Natural killer cell treated with Interleukin-12 subunit alpha and Interleukin-12 subunit beta and Interleukin-15 and Interleukin-18, amount 100 ng/mL, for 72 hours (primary cell): ENCODE data around the gene TNFRSF1A. TPM values are rescaled to one million over a fixed set of nuclear protein-coding genes. Genes with fewer than 3 reads are reported as not detected.

Experiments
- ATAC-seq, 2 donors: fragments of 150-1000 bp; cut with Tn5 transposase in 1 of 2; sonication (Bioruptor Pico), chemical (Tn5 transposase) in 1 of 2; 2 replicates each; pipeline ENCODE4 v1.10.0; 2021
- DNase-seq: peaks from one replicate; pipeline ENCODE4 v3.0.0; 2022; ENCODE audit warnings: low spot score
- H3K27ac Mint-ChIP-seq, 2 donors: 1 replicate in 1 of 2; 2 replicates in 1 of 2; pipeline ENCODE4 v1.8.0; 2022; ENCODE audit warnings: mixed read lengths in 2 of 2, mild to moderate bottlenecking in 1 of 2, moderate library complexity in 1 of 2
- H3K27me3 Mint-ChIP-seq, 2 donors: 1 replicate in 1 of 2; 2 replicates in 1 of 2; pipeline ENCODE4 v1.8.0; 2022; ENCODE audit warnings: mixed read lengths in 2 of 2
- H3K36me3 Mint-ChIP-seq: one replicate; pipeline ENCODE4 v1.8.0; 2022; ENCODE audit warnings: mixed read lengths
- H3K4me1 Mint-ChIP-seq, 2 donors: 1 replicate in 1 of 2; 2 replicates in 1 of 2; pipeline ENCODE4 v1.8.0; 2022; ENCODE audit warnings: low read depth in 2 of 2, mixed read lengths in 2 of 2, mild to moderate bottlenecking in 1 of 2
- H3K4me3 Mint-ChIP-seq: one replicate; pipeline ENCODE4 v1.8.0; 2022; ENCODE audit warnings: mixed read lengths
- H3K9me3 Mint-ChIP-seq: 2 replicates; pipeline ENCODE4 v1.8.0; 2022; ENCODE audit warnings: mixed read lengths
- total RNA-seq, 2 donors: library from RNA; stranded (reverse); gene quantifications; one replicate each; pipeline ENCODE4 v1.2.3, GENCODE V29; 2022

Gene TNFRSF1A
- total RNA-seq, 2 donors from 2014 or later: 83.2 to 102 TPM

DNA sequence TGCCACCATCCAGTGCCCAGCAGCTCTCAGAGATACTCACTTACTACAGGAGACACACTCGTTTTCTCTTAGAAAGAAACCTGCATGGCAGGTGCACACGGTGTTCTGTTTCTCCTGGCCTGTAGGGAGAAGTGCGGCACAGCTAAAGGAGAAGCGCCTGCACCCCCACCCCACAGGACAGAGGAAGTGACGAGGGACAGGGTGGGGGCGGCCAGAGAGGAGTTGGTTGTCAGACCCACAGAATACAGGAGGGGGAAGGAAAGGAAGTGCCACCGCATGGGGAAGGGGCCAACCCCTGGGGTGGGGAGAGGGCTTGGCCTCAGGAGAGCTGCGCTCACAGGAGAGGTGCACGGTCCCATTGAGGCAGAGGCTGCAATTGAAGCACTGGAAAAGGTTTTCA, 8.8 kb downstream of the TNFRSF1A start:
- Mint-ChIP-seq H3K36me3 (peaks cover 18% of the 10 kb centered on the region), H3K4me3 (no peak overlapping the region), H3K9me3 (no peaks in the 10 kb centered on the region), H3K27ac (no peak overlapping the region), H3K27me3 (no peaks in the 10 kb centered on the region), H3K4me1 (peaks cover 50% of the 10 kb centered on the region in 2 donors)
- DNase-seq (no peak), ATAC-seq (no peak)

DNA sequence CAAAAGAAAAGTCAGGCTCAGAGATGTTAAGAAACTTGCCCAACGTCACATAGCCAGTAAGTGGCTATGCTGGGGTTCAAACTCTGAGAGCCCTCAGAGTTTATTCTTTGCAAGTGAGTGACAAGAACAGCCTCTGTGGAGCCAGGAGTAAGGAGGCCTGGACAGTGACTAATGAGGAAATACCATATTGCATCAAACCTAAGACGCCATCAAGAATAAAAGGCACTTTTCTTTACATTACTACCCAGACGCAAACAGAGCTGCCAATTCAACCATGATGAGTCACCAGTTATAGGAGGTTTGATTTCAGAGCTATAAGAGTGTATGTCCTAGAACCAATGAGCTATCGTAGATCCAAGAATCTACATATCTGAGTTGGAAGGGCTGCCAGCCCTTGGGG, 9.4 kb downstream of the TNFRSF1A start:
- Mint-ChIP-seq H3K27ac (no peak overlapping the region), H3K27me3 (no peaks in the 10 kb centered on the region), H3K4me1 (peaks cover 50% of the 10 kb centered on the region in 2 donors), H3K9me3 (no peaks in the 10 kb centered on the region), H3K4me3 (no peak overlapping the region), H3K36me3 (peaks cover 18% of the 10 kb centered on the region)
- DNase-seq: no peak
- peak; percentile 0 to 33 for ATAC-seq

DNA sequence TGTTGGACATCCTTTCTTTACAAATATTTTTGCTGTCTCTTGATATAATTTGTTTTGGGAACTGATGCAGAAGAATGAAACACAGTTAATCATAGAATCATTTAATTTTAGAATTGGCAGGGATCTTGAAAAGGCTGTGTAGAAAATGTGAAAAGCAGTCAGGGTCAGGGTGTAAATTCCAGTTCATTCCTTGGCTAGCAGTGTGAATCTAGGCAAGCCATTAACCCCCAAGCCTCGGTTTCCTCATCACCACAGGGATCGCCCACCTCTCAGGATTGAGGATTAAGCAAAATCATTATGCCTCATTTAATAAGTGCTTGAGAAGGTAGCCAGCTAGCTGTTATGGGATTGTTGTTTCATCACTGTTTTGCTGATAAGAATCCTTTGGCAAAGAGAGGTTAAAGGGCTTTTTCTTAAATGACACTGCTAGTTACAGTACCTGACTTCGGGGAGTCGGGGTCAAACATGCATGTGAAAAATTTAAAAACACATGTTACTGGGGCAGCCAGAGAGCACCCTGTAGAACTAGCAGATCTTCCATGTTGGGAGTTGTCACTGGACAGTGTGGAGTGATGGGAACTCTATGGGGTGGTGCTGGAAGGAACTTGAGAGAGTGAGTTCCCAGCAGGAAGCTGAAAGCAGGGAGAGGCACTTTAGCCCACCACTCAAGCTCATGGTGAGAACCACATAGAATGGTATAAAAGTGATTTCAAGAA, 10.7 kb downstream of the TNFRSF1A start:
- no peak for ATAC-seq
- no peak for DNase-seq
- H3K36me3 Mint-ChIP-seq: peaks cover 18% of the 10 kb centered on the region
- peak overlapping the region; percentile 5 for H3K4me3 Mint-ChIP-seq
- no peaks in the 10 kb centered on the region for H3K27me3 Mint-ChIP-seq
- peaks cover 51 to 52% of the 10 kb centered on the region in 2 donors for H3K4me1 Mint-ChIP-seq
- no peaks in the 10 kb centered on the region for H3K9me3 Mint-ChIP-seq
- no peak overlapping the region for H3K27ac Mint-ChIP-seq

DNA sequence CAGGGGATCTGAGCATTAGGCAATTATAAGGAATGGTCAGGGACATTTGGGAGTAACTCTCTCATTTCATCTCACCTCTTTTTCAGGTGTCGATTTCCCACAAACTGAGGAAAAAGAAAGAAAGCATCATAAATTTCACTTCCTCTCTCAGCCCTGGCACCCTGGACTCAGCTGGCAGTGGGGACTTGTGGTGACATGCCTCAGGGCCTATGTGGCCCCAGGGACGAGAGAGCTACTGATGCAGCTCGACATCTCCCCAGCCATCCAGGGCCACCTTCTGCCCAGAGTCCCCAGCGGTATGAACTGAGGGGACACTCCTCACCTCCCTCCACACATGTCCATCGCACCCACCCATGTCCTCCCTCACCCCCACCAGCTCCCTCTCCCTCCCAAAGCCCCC, 11.7 kb downstream of the TNFRSF1A start:
- H3K9me3 Mint-ChIP-seq: no peaks in the 10 kb centered on the region
- DNase-seq: no peak
- H3K4me3 Mint-ChIP-seq: no peak overlapping the region
- H3K36me3 Mint-ChIP-seq: peaks cover 18% of the 10 kb centered on the region
- H3K27ac Mint-ChIP-seq: no peak overlapping the region
- ATAC-seq: no peak
- H3K4me1 Mint-ChIP-seq: peaks cover 49 to 50% of the 10 kb centered on the region in 2 donors
- H3K27me3 Mint-ChIP-seq: no peaks in the 10 kb centered on the region

DNA sequence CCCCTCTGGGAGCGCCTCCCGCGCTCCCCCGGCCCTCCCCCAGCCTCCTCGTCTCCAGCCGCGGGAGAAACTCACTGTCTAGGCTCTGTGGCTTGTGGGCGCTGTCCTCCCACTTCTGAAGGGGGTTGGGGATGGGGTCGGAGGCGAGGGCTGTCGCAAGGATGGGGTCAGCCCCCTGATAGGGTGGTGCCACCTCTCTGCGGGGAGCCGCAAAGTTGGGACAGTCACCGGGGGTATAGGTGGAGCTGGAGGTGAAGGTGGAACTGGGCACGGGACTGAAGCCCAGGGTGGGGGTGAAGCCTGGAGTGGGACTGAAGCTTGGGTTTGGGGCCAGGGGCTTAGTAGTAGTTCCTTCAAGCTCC, 12.2 kb downstream of the TNFRSF1A start:
- Mint-ChIP-seq H3K27me3 (no peaks in the 10 kb centered on the region), H3K9me3 (no peaks in the 10 kb centered on the region), H3K36me3 (peaks cover 18% of the 10 kb centered on the region), H3K4me3 (no peak overlapping the region), H3K27ac (no peak overlapping the region), H3K4me1 (peaks cover 49 to 50% of the 10 kb centered on the region in 2 donors)
- ATAC-seq: no peak
- no peak for DNase-seq

DNA sequence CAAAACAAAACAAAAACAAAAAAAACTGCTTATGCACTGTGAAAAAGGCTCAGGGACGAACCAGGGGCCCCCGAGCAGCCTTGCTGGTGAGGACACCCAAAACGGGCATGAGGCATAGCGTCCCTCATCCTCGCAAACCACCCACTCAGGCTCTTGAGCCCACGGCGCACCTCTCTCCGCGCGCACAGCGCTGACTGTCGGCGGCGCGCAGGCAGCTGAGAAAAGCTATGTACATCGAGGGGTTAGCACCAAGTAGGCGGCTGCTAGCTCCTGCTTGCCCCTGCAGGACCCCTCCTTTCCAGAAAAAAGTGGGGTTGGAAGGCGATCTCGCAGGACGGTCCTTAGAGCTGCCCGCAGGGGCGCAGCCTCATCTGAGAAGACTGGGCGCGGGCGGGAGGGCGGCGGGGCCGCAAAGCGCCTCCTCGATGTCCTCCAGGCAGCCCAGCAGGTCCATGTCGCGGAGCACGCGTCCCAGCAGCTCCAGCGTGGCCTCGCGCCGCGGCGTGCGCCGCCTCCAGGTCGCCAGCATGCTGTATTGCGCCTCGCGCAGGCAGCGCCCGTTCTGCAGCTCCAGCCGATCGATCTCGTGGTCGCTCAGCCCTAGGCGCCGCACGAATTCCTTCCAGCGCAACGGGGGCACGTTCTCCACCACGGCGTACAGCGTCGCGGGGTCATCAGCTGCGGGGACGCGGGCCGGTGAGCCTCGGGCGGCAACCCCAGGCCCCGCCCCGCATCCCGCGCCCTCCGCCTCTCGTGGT, 12.8 kb downstream of the TNFRSF1A start:
- no peak for DNase-seq
- Mint-ChIP-seq H3K4me3 (no peak overlapping the region), H3K27ac (no peak overlapping the region), H3K9me3 (no peaks in the 10 kb centered on the region), H3K4me1 (peaks cover 50 to 51% of the 10 kb centered on the region in 2 donors), H3K36me3 (peaks cover 18% of the 10 kb centered on the region), H3K27me3 (no peaks in the 10 kb centered on the region)
- ATAC-seq: no peak

DNA sequence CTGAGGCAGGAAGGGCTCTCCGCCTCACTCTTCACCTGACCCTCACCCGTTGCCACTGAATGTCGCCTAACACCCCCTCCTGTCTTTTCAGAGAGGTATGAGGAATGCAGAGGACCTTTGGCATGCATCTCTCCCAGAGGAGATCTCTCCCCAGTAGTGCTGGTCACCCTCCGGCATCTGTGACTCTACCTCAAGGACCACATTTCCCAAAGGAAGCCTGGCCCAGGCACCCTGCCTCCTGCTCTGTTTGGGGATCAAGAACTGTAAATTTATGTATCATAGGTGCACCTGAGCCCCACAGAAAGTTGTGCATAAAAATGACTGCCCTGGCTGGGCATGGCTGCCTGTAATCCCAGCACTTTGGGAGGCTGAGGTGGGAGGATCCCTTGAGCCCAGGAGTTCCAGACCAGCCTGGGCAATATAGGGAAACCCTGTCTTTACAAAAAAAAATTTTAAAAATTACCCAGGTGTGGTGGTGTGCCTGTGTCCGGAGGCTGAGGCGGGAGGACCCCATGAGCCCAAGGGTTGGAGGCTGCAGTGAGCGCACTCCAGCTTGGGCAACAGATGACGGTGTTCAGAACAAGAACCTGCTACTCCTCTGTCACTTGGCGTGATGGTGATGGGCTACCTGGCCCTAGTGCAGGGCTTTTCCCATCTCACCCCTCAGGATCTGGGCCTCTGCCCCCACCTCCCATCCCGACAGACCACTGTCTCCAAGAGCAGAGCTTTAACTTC, 13.7 kb downstream of the TNFRSF1A start:
- H3K4me1 Mint-ChIP-seq: peaks cover 48 to 49% of the 10 kb centered on the region in 2 donors
- H3K4me3 Mint-ChIP-seq: no peak overlapping the region
- no peaks in the 10 kb centered on the region for H3K27me3 Mint-ChIP-seq
- no peaks in the 10 kb centered on the region for H3K9me3 Mint-ChIP-seq
- H3K27ac Mint-ChIP-seq: no peak overlapping the region
- ATAC-seq (no peak), DNase-seq (no peak)
- H3K36me3 Mint-ChIP-seq: peaks cover 18% of the 10 kb centered on the region

DNA sequence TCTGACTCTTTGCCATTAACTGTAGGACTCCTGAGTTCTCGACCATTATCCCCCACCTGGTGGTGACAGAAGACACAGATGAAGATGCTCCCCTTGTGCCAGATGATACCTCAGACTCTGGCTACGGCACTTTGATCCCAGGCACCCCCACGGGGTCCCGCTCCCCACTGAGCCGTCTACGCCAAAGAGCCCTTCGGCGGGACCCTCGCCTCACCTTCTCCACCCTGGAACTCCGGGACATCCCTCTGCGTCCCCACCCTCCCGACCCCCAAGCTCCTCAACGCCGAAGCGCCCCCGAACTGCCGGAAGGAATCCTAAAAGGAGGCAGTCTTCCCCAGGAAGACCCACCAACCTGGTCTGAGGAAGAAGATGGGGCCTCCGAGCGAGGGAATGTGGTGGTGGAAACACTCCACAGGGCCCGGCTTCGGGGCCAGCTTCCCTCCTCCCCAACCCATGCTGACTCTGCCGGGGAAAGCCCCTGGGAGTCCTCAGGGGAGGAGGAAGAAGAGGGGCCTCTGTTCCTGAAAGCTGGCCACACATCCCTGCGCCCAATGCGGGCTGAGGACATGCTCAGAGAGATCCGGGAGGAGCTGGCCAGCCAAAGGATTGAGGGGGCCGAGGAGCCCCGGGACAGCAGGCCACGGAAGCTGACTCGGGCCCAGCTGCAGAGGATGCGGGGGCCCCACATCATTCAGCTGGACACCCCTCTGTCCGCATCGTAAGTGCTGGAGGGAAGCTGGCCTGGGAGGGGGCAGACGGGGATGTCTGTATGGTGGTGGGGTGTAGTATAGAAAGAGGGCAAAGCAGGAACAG, 14.4 kb downstream of the TNFRSF1A start:
- H3K27ac Mint-ChIP-seq: no peak overlapping the region
- peaks cover 45 to 46% of the 10 kb centered on the region in 2 donors for H3K4me1 Mint-ChIP-seq
- DNase-seq: no peak
- H3K9me3 Mint-ChIP-seq: no peaks in the 10 kb centered on the region
- ATAC-seq: no peak
- H3K4me3 Mint-ChIP-seq: no peak overlapping the region
- H3K36me3 Mint-ChIP-seq: peaks cover 12% of the 10 kb centered on the region
- H3K27me3 Mint-ChIP-seq: no peaks in the 10 kb centered on the region

DNA sequence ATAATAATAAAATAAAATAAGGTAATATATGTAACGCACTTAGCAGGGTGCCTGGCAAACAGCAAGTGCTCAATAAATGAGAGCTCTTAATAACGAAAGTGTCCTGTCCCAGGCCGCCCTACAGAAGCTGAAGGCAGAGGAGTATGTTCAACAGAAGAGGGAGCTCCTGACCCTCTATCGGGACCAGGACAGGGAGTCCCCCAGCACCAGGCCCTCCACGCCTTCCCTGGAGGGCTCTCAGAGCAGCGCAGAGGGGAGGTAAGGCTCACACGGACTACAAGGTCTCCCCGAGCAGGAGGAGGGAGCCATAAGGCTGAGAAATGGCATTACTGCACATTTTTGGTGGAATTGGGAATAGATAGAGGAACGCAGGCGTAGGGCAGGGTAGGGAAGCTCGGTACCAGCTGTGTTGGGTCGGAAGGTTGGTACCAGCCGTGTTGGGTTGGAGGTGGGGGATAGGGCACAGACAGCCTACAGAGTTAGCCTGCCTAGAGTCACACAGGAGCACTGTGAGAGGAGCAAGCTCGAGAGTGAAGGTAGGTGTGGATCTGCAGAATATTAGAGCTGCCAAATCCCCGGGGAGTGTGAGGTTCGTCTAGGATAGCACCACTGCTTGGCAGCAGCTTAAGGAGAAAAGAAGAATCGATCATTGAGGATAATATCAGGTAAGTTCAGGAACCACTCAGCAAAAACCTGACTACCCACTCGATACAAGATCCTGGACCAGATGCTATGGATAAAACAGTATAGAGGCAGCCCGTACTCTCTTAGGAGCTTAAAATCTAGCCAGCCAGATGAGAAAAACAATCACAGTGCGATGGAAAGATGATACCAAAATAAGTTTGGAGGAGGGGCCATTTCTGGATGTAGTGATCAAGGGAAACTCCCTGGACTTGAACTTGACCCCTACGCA, 15.3 kb downstream of the TNFRSF1A start:
- DNase-seq (no peak), ATAC-seq (peak in 1 of 2 donors; percentile 47)
- peaks cover 43 to 46% of the 10 kb centered on the region in 2 donors for H3K4me1 Mint-ChIP-seq
- H3K27me3 Mint-ChIP-seq: no peaks in the 10 kb centered on the region
- peaks cover 8% of the 10 kb centered on the region for H3K36me3 Mint-ChIP-seq
- H3K27ac Mint-ChIP-seq: peak overlapping the region; percentile 71 to 91
- no peaks in the 10 kb centered on the region for H3K9me3 Mint-ChIP-seq
- H3K4me3 Mint-ChIP-seq: no peak overlapping the region

DNA sequence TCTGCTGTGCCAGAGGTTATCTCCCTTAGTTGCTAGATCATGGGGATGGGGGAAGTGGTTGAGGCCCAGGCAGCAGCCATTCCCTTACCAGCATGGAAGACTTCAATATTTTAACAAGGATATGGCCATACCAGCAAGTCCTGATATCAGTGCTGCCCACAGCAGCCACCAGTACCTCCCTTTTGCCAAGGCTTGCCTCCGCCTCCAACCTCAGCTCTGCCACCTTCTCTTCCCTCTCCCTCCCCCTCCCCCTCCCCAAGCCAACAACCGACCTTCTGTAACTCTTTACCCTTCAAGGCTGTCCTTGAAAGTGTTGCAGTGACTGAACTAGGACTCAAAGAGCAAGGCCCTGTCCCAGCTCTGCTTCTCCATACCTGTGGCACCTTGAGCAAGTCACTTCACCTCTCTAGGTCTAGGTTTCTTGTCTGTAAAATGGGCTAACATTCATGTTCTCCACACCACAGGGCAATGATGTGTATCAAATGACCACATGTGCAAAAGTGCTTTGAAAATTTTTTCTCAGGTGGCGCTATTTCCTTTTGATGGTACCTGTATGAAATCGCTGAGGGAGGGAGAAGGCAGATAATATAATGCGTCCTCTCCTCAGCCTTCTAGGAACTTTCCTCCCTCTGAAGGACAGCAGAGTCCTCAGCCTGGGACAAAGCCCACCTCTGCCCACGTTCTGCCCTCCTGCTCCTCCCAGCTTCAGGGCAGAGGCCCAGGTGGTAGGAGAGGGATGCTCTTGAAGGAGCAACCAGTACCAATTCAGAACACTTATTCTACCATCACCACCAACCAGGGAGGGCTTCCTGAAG, 16.7 kb downstream of the TNFRSF1A start:
- H3K27me3 Mint-ChIP-seq: no peaks in the 10 kb centered on the region
- ATAC-seq: no peak
- H3K27ac Mint-ChIP-seq: peak overlapping the region; percentile 78 to 91
- no peaks in the 10 kb centered on the region for H3K9me3 Mint-ChIP-seq
- peak overlapping the region; percentile 15 for H3K4me3 Mint-ChIP-seq
- no peak for DNase-seq
- H3K4me1 Mint-ChIP-seq: peaks cover 38 to 43% of the 10 kb centered on the region in 2 donors
- H3K36me3 Mint-ChIP-seq: no peaks in the 10 kb centered on the region

DNA sequence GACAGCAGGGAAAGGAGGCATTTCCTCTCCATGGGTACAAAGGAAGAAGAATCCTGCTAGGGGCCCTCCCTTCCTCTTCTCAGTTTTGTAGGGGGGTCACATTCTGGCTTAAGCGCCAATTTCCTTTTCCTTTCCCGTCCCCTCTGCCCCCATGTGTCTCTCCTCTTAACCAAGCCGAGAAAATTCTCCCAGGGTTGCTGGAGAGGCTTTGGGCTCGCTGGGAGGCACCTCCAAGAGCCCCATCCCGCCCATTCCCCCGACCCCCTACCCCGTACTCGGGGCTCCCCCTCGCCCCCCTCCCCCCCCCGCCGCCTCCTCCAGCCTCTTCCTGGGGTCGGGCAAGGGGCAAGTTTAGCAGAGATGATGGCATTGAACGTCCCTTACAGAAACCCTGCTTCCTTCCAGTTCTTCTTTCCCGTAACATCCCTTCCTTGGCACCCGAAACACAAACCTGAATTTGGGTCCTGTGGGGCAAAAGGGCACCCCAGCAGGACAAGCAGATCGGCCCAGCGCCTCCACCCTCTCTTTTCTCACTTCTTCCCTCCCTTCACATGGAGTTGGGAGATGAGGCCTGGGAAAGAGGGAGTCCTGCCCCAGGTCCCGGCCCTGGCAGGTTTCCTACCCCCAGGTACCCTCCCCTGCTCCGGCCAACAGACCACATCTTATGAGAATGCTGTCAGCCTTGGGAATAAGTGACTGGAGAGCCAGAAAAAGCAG, 17.7 kb downstream of the TNFRSF1A start:
- no peaks in the 10 kb centered on the region for H3K27me3 Mint-ChIP-seq
- DNase-seq (no peak), ATAC-seq (no peak)
- peaks cover 48 to 52% of the 10 kb centered on the region in 2 donors for H3K4me1 Mint-ChIP-seq
- H3K27ac Mint-ChIP-seq: peak overlapping the region; percentile 78 to 91
- H3K4me3 Mint-ChIP-seq: peak overlapping the region; percentile 71
- no peaks in the 10 kb centered on the region for H3K9me3 Mint-ChIP-seq
- H3K36me3 Mint-ChIP-seq: no peaks in the 10 kb centered on the region
